ENCODE measurements around the gene FFAR3. TPM values are rescaled to one million over a fixed set of nuclear protein-coding genes. Genes with fewer than 3 reads are reported as not detected.
A peak's percentile ranks its signal among the peaks of the same experiment; 100 is the strongest.

FFAR3 gene
- total and polyA plus RNA-seq, 4 donors = 0.33 TPM; not detected in 3

DNA sequence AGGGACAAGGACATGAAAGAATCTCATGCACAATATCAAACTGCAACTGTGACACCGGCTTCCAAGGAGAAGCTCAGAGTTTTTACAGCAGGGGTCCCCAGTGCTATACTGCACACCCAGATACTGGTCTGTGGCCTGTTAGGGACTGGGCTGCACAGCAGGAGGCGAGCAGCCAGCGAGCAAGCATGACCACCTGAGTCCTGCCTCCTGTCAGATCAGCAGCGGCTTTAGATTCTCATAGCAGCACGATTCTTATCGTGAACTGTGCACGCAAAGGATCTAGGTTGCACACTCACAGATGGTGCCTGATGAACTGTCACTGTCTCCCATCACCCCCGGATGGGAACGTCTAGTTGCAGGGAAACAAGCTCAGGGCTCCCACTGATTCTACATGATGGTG is 42.4 kb upstream of the FFAR3 start:
- Histone ChIP-seq H3K9ac (ENCODE audit: low read depth in 1 of 2, low read length in 2 of 2) (no peak overlapping the region), H3K27me3 (ENCODE audit: control insufficient read depth in 4 of 4, insufficient read depth in 4 of 4, low read length in 3 of 4) (no peaks in the 10 kb centered on the region), H3K36me3 (ENCODE audit: control insufficient read depth in 4 of 4, insufficient read depth in 3 of 4, low read depth in 1 of 4, low read length in 3 of 4) (no peaks in the 10 kb centered on the region), H3K9me3 (ENCODE audit: control insufficient read depth in 4 of 4, low read length in 3 of 4) (no peaks in the 10 kb centered on the region), H3K4me3 (ENCODE audit: low read depth in 1 of 3, low read length in 3 of 3) (no peak overlapping the region), H3K27ac (ENCODE audit: low read depth in 1 of 2, low read length in 2 of 2) (no peak overlapping the region), H3K4me1 (ENCODE audit: control insufficient read depth in 4 of 4, insufficient read depth in 4 of 4, low read length in 3 of 4) (peaks cover 0 to 2% (median under 1%) of the 10 kb centered on the region in 4 donors)
- no peak for DNase-seq (ENCODE audit: low spot score)
- 91% methylated on average over 9 of the region's 9 CpGs for WGBS
- TF ChIP-seq YY1 (IDR thresholded peaks at IDR 0.05) (no peak), RXRA (IDR thresholded peaks at IDR 0.05) (no peak), NR2F2 (IDR thresholded peaks at IDR 0.05) (no peak), SP1 (IDR thresholded peaks at IDR 0.05) (no peak), GABPA (IDR thresholded peaks at IDR 0.05 in 1 of 2, conservative IDR thresholded peaks at IDR 0.05 in 1 of 2) (no peak), FOXA1 (IDR thresholded peaks at IDR 0.05) (no peak), FOXA2 (IDR thresholded peaks at IDR 0.05) (no peak), HNF4A (conservative IDR thresholded peaks at IDR 0.05) (no peak), RAD21 (IDR thresholded peaks at IDR 0.05) (no peak), EGR1 (IDR thresholded peaks at IDR 0.05; ENCODE audit: low read depth in 2 of 2) (no peak)
- TF ChIP-seq, protein P1, sequence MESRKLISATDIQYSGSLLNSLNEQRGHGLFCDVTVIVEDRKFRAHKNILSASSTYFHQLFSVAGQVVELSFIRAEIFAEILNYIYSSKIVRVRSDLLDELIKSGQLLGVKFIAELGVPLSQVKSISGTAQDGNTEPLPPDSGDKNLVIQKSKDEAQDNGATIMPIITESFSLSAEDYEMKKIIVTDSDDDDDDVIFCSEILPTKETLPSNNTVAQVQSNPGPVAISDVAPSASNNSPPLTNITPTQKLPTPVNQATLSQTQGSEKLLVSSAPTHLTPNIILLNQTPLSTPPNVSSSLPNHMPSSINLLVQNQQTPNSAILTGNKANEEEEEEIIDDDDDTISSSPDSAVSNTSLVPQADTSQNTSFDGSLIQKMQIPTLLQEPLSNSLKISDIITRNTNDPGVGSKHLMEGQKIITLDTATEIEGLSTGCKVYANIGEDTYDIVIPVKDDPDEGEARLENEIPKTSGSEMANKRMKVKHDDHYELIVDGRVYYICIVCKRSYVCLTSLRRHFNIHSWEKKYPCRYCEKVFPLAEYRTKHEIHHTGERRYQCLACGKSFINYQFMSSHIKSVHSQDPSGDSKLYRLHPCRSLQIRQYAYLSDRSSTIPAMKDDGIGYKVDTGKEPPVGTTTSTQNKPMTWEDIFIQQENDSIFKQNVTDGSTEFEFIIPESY (IDR thresholded peaks at IDR 0.05) = no peak
- TF ChIP-seq, protein P2, sequence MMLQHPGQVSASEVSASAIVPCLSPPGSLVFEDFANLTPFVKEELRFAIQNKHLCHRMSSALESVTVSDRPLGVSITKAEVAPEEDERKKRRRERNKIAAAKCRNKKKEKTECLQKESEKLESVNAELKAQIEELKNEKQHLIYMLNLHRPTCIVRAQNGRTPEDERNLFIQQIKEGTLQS (IDR thresholded peaks at IDR 0.05) = no peak
- TF ChIP-seq, protein P3, sequence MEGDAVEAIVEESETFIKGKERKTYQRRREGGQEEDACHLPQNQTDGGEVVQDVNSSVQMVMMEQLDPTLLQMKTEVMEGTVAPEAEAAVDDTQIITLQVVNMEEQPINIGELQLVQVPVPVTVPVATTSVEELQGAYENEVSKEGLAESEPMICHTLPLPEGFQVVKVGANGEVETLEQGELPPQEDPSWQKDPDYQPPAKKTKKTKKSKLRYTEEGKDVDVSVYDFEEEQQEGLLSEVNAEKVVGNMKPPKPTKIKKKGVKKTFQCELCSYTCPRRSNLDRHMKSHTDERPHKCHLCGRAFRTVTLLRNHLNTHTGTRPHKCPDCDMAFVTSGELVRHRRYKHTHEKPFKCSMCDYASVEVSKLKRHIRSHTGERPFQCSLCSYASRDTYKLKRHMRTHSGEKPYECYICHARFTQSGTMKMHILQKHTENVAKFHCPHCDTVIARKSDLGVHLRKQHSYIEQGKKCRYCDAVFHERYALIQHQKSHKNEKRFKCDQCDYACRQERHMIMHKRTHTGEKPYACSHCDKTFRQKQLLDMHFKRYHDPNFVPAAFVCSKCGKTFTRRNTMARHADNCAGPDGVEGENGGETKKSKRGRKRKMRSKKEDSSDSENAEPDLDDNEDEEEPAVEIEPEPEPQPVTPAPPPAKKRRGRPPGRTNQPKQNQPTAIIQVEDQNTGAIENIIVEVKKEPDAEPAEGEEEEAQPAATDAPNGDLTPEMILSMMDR (IDR thresholded peaks at IDR 0.05; ENCODE audit: low read depth, low read length, missing input control) = no peak

DNA sequence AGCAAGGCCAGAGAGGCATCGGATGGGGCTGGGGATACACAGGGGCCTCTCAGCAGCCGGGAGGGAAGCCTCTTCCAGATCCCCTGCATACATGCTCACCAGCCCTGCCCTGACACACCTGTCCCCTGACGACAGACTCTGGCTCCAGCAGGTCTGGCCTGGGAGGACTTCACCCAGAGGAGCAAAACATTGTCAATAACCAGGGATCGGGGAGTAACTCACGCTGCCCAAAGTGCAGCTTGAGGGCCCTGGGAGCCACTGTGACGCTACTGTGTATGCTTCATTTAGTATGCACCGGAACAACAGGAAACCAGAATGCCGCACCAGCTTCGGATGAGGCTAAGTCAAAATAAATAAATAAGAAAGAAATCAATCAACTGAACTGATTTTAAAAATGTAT is 41.7 kb upstream of the FFAR3 start:
- peaks cover 0 to 2% (median under 1%) of the 10 kb centered on the region in 4 donors for H3K4me1 ChIP-seq (ENCODE audit: control insufficient read depth in 4 of 4, insufficient read depth in 4 of 4, low read length in 3 of 4)
- no peaks in the 10 kb centered on the region for H3K36me3 ChIP-seq (ENCODE audit: control insufficient read depth in 4 of 4, insufficient read depth in 3 of 4, low read depth in 1 of 4, low read length in 3 of 4)
- H3K27me3 ChIP-seq (ENCODE audit: control insufficient read depth in 4 of 4, insufficient read depth in 4 of 4, low read length in 3 of 4) = no peaks in the 10 kb centered on the region
- no peak for DNase-seq (ENCODE audit: low spot score)
- 62% methylated on average over 9 of the region's 9 CpGs for WGBS
- H3K9ac ChIP-seq (ENCODE audit: low read depth in 1 of 2, low read length in 2 of 2) = no peak overlapping the region
- no peak overlapping the region for H3K27ac ChIP-seq (ENCODE audit: low read depth in 1 of 2, low read length in 2 of 2)
- H3K4me3 ChIP-seq (ENCODE audit: low read depth in 1 of 3, low read length in 3 of 3) = no peak overlapping the region
- TF ChIP-seq, protein P2 (IDR thresholded peaks at IDR 0.05) = no peak
- TF ChIP-seq YY1 (IDR thresholded peaks at IDR 0.05) = no peak
- TF ChIP-seq, protein P4, sequence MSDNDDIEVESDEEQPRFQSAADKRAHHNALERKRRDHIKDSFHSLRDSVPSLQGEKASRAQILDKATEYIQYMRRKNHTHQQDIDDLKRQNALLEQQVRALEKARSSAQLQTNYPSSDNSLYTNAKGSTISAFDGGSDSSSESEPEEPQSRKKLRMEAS (IDR thresholded peaks at IDR 0.05) = no peak
- peak; percentile 11 to 38 for TF ChIP-seq HNF4A (conservative IDR thresholded peaks at IDR 0.05)
- H3K9me3 ChIP-seq (ENCODE audit: control insufficient read depth in 4 of 4, low read length in 3 of 4) = no peaks in the 10 kb centered on the region
